Spleen (tissue), 11 donors: ENCODE data around the gene ZNRD2. TPM values are rescaled to one million over a fixed set of nuclear protein-coding genes. Genes with fewer than 3 reads are reported as not detected.

Experiments used
- DNase-seq: peaks from one replicate; pipeline ENCODE4 v3.0.0-alpha.2; 2020
- H3K27ac ChIP-seq, 8 donors: fragments of 200-600 bp; sonication (generic) in 7 of 8; 1 replicate in 4 of 8; 2 replicates in 4 of 8; pipeline versions ENCODE4 v1.5.0 to v1.8.0; 2016 to 2021; ENCODE audit warnings: inconsistent platforms in 4 of 8, mild to moderate bottlenecking in 4 of 8, moderate library complexity in 1 of 8
- H3K27me3 ChIP-seq, 7 donors: fragments of 200-600 bp; sonication (generic) in 6 of 7; replicated peaks in 1 of 7; 1 replicate in 4 of 7; 2 replicates in 3 of 7; pipeline versions ENCODE4 v1.5.0 to v1.8.0; 2016 to 2021; ENCODE audit warnings: inconsistent platforms in 3 of 7, mild to moderate bottlenecking in 1 of 7
- H3K36me3 ChIP-seq, 6 donors: fragments of 200-600 bp; sonication (generic) in 5 of 6; 1 replicate in 4 of 6; 2 replicates in 2 of 6; pipeline versions ENCODE4 v1.5.0 to v1.8.0; 2016 to 2021; ENCODE audit warnings: inconsistent platforms in 2 of 6
- H3K4me1 ChIP-seq, 6 donors: fragments of 200-600 bp; sonication (generic) in 5 of 6; 1 replicate in 3 of 6; 2 replicates in 3 of 6; pipeline versions ENCODE4 v1.5.0 to v1.8.0; 2016 to 2021; ENCODE audit warnings: inconsistent platforms in 3 of 6
- H3K4me3 ChIP-seq, 8 donors: fragments of 200-600 bp; sonication (generic) in 7 of 8; 1 replicate in 4 of 8; 2 replicates in 4 of 8; pipeline versions ENCODE4 v1.5.0 to v1.8.0; 2016 to 2021; ENCODE audit warnings: inconsistent platforms in 4 of 8, mild to moderate bottlenecking in 4 of 8, moderate library complexity in 2 of 8
- H3K9me3 ChIP-seq, 8 donors: fragments of 200-600 bp; sonication (generic) in 7 of 8; 1 replicate in 4 of 8; 2 replicates in 4 of 8; pipeline versions ENCODE4 v1.5.0 to v1.8.0; 2016 to 2021; ENCODE audit warnings: inconsistent platforms in 4 of 8
- CTCF ChIP-seq, 11 experiments: fragments of 200-600 bp in 7 of 11; fragments of 450-650 bp in 4 of 11; sonication (generic) in 4 of 11; IDR thresholded peaks in 8 of 11; conservative IDR thresholded peaks in 3 of 11; 1 replicate in 7 of 11; 2 replicates in 4 of 11; pipeline versions ENCODE4 v1.4.0 to v1.8.0; 2016 to 2021; ENCODE audit warnings: antibody characterized with exemption in 11 of 11, inconsistent platforms in 4 of 11, mild to moderate bottlenecking in 1 of 11
- POLR2A ChIP-seq, 3 donors: fragments of 450-650 bp; IDR thresholded peaks; one replicate each; pipeline ENCODE4 v1.5.1; 2017; ENCODE audit warnings: antibody characterized with exemption in 3 of 3, mild to moderate bottlenecking in 1 of 3
- POLR2AphosphoS5 ChIP-seq, 3 donors: sonication (generic); formaldehyde crosslinking; IDR thresholded peaks; one replicate each; pipeline ENCODE4 v1.5.1; 2017; ENCODE audit warnings: antibody characterized with exemption in 3 of 3
- WGBS, 5 donors: extraction: QIAGEN DNeasy Blood & Tissue Kit in 3 of 5; methylation state at CpG; one replicate each; pipeline versions ENCODE4 v1.1.5 to v1.1.7; 2013 to 2018; 5-methylcytosine and 5-hydroxymethylcytosine counted together
- intact Hi-C: fragments of 100-400 bp; cut with DNase I; formaldehyde crosslinking; loops from one replicate; pipeline ENCODE4 v1.15.0; 2023; ENCODE audit warnings: low total_unique reads
- polyA plus RNA-seq, 3 donors: library from polyadenylated mRNA; stranded (reverse); fragments of 200-250 nt; gene quantifications; one replicate each; pipeline ENCODE4 v1.2.1, GENCODE V29; 2013
- total RNA-seq, 7 donors: library from RNA; depleted of rRNA in 3 of 7; stranded (reverse); fragments of >200 nt in 3 of 7; fragmentation: NEBNext Ultra II Directional in 4 of 7; extraction: Animal tissue kit (Norgen Biotek cat#: 25700) in 4 of 7; gene quantifications; one replicate each; pipeline versions ENCODE4 v1.1.0 to v1.2.1, GENCODE V29; 2016 to 2021
- donor health status: healthy with polysubstance abuse.
- donor health status: DM: no; HTN: no; CAD: no; lungs with moderate emphysema.
- donor health status: DM: no; HTN: no; CAD: no.
- donor health status: Bipolar disorder and iron deficiency.
- donor health status: healthy.
- donor health status: DM: no; HTN: no; CAD: no.
- donor health status: DM: yes; HTN: yes; CAD: no.

The ZNRD2 gene
- total and polyA plus RNA-seq, 10 donors, result 20.9 to 68.8 (median 38.4) TPM

- intact Hi-C loops, result no loop called here
- WGBS, 5 donors, result 8 to 12% (median 11%) methylated on average over 11 of the region's 11 CpGs
- no peak for DNase-seq
- no peaks in the 10 kb centered on the region for H3K27me3 ChIP-seq
- TF ChIP-seq CTCF (IDR thresholded peaks at IDR 0.05 in 8 of 11, conservative IDR thresholded peaks at IDR 0.05 in 3 of 11) (peak in 3 of 11 experiments; percentile 4 to 20 (median 15)), POLR2AphosphoS5 (IDR thresholded peaks at IDR 0.05) (no peak)
- peaks cover 0 to 25% (median 2%) of the 10 kb centered on the region in 6 donors for H3K36me3 ChIP-seq
- peak overlapping the region; percentile 52 to 95 (median 88) for H3K4me3 ChIP-seq
- H3K27ac ChIP-seq, result peak overlapping the region; percentile 88 to 99 (median 96)
- H3K9me3 ChIP-seq, result no peaks in the 10 kb centered on the region
- peaks cover 43 to 87% (median 79%) of the 10 kb centered on the region in 6 donors for H3K4me1 ChIP-seq
Measured at GRCh38 chr11:65571940-65572339, 1.7 kb downstream of the ZNRD2 start.

- H3K27ac ChIP-seq, result peak within 1 kb of the TSS; percentile 88 to 99 (median 96)
- H3K36me3 ChIP-seq, result peaks cover 0 to 25% (median 2%) of the 10 kb centered on the region in 6 donors
- no peaks in the 10 kb centered on the region for H3K9me3 ChIP-seq
- DNase-seq, result peak; percentile 99
- WGBS, 5 donors, result 0 to 1% (median 1%) methylated on average over 36 to 86 of the region's 86 CpGs
- H3K4me3 ChIP-seq, result peak within 1 kb of the TSS; percentile 52 to 95 (median 88)
- H3K4me1 ChIP-seq, result peaks cover 47 to 87% (median 80%) of the 10 kb centered on the region in 6 donors
- intact Hi-C loops, result no loop called here
- no peaks in the 10 kb centered on the region for H3K27me3 ChIP-seq
- TF ChIP-seq POLR2A (IDR thresholded peaks at IDR 0.05) (peak in 1 of 3 donors; percentile 21), CTCF (IDR thresholded peaks at IDR 0.05 in 8 of 11, conservative IDR thresholded peaks at IDR 0.05 in 3 of 11) (peak in 1 of 11 experiments; percentile 8), POLR2AphosphoS5 (IDR thresholded peaks at IDR 0.05) (peak; percentile 67 to 81 (median 77))
Measured at GRCh38 chr11:65572356-65573051, 2.2 kb downstream of the ZNRD2 start, which contains the start of gene FAM89B. Gene FAM89B, plus strand, starts transcription at chr11:65572538. Its CDS starts 132 bp downstream, at chr11:65572670.

GRCh38 chr11:65573391-65574079, 3.3 kb downstream of the ZNRD2 start:
- no peaks in the 10 kb centered on the region for H3K27me3 ChIP-seq
- peak overlapping the region; percentile 88 to 99 (median 96) for H3K27ac ChIP-seq
- peaks cover 44 to 87% (median 80%) of the 10 kb centered on the region in 6 donors for H3K4me1 ChIP-seq
- intact Hi-C loops, result no loop called here
- H3K9me3 ChIP-seq, result no peaks in the 10 kb centered on the region
- TF ChIP-seq POLR2AphosphoS5 (IDR thresholded peaks at IDR 0.05) (peak in 2 of 3 donors; percentile 24 to 25), CTCF (IDR thresholded peaks at IDR 0.05 in 8 of 11, conservative IDR thresholded peaks at IDR 0.05 in 3 of 11) (no peak), POLR2A (IDR thresholded peaks at IDR 0.05) (no peak)
- peak; percentile 89 for DNase-seq
- 32 to 56% (median 43%) methylated on average over 12 to 22 of the region's 22 CpGs for WGBS, 5 donors
- H3K36me3 ChIP-seq, result peaks cover 0 to 24% (median 0%) of the 10 kb centered on the region in 6 donors
- peak overlapping the region; percentile 52 to 95 (median 88) for H3K4me3 ChIP-seq
